Sigmoid colon (tissue), 7 donors: Measurements from ENCODE around the gene SERTAD2. TPM values are rescaled to one million over a fixed set of nuclear protein-coding genes. Genes with fewer than 3 reads are reported as not detected.

Experiments used
- DNase-seq: peaks from one replicate; pipeline ENCODE4 v3.0.0-alpha.2; 2019
- H3K27ac ChIP-seq, 4 donors: fragments of 200-600 bp; sonication (generic); one replicate each; pipeline ENCODE4 v1.5.1; 2016 to 2019; ENCODE audit warnings: mild to moderate bottlenecking in 1 of 4
- H3K27me3 ChIP-seq, 3 donors: fragments of 200-600 bp; sonication (generic); one replicate each; pipeline ENCODE4 v1.5.1; 2019; ENCODE audit warnings: mild to moderate bottlenecking in 1 of 3
- H3K36me3 ChIP-seq, 4 donors: fragments of 200-600 bp; sonication (generic); one replicate each; pipeline ENCODE4 v1.5.1; 2016 to 2019
- H3K4me1 ChIP-seq, 4 donors: fragments of 200-600 bp; sonication (generic); one replicate each; pipeline ENCODE4 v1.5.1; 2017 to 2019
- H3K4me3 ChIP-seq, 4 donors: fragments of 200-600 bp; sonication (generic); one replicate each; pipeline ENCODE4 v1.5.1; 2017 to 2019; ENCODE audit warnings: mild to moderate bottlenecking in 2 of 4, moderate library complexity in 1 of 4
- H3K9me3 ChIP-seq, 4 donors: fragments of 200-600 bp in 3 of 4; sonication (generic) in 3 of 4; one replicate each; pipeline versions ENCODE4 v1.5.1 to v1.6.1; 2013 to 2019
- EP300 ChIP-seq, 4 donors: sonication (generic); formaldehyde crosslinking; IDR thresholded peaks; one replicate each; pipeline ENCODE4 v1.6.1; 2017; ENCODE audit warnings: antibody characterized with exemption in 4 of 4
- POLR2A ChIP-seq, 2 donors: fragments of 450-650 bp; IDR thresholded peaks; one replicate each; pipeline ENCODE4 v1.6.1; 2016; ENCODE audit warnings: antibody characterized with exemption in 2 of 2, mild to moderate bottlenecking in 2 of 2, moderate library complexity in 2 of 2
- POLR2AphosphoS5 ChIP-seq, 4 donors: sonication (generic); formaldehyde crosslinking; IDR thresholded peaks; one replicate each; pipeline ENCODE4 v1.6.1; 2017; ENCODE audit warnings: antibody characterized with exemption in 4 of 4
- WGBS, 2 donors: extraction: QIAGEN DNeasy Blood & Tissue Kit; methylation state at CpG; one replicate each; pipeline ENCODE4 v1.1.7; 2013; 5-methylcytosine and 5-hydroxymethylcytosine counted together
- intact Hi-C: fragments of 100-400 bp; cut with DNase I; formaldehyde crosslinking; loops from one replicate; pipeline ENCODE4 v1.15.1; 2023
- polyA plus RNA-seq, 3 donors: library from polyadenylated mRNA; stranded (reverse); fragments of 200-250 nt; gene quantifications; one replicate each; pipeline ENCODE4 v1.2.3, GENCODE V29; 2013
- total RNA-seq, 4 donors: library from RNA; depleted of rRNA; stranded (reverse); fragments of >200 nt; gene quantifications; one replicate each; pipeline ENCODE4 v1.1.0, GENCODE V29; 2016
- TF ChIP-seq, protein P1 (sequence below), 4 experiments: fragments of 450-650 bp in 3 of 4; fragments of 200-600 bp in 1 of 4; IDR thresholded peaks; one replicate each; pipeline ENCODE4 v1.5.1; 2016 to 2019; ENCODE audit warnings: antibody characterized with exemption in 4 of 4, mild to moderate bottlenecking in 3 of 4, moderate library complexity in 2 of 4
- donor health status: healthy with polysubstance abuse.
- donor health status: Bipolar disorder and iron deficiency.
- donor health status: healthy.

Gene SERTAD2
- total and polyA plus RNA-seq, 7 donors, result 6.9 to 14.3 (median 9.1) TPM

GRCh38 chr2:64622443-64623241, 31.1 kb downstream of the SERTAD2 start:
- peaks cover 0 to 16% (median 12%) of the 10 kb centered on the region in 4 donors for H3K4me1 ChIP-seq
- H3K9me3 ChIP-seq, result no peaks in the 10 kb centered on the region
- no peaks in the 10 kb centered on the region for H3K36me3 ChIP-seq
- H3K27me3 ChIP-seq, result no peaks in the 10 kb centered on the region
- peak; percentile 59 for DNase-seq
- TF ChIP-seq EP300 (IDR thresholded peaks at IDR 0.05), result no peak
- TF ChIP-seq POLR2A (IDR thresholded peaks at IDR 0.05), result no peak
- TF ChIP-seq POLR2AphosphoS5 (IDR thresholded peaks at IDR 0.05), result no peak
- TF ChIP-seq, protein P1, sequence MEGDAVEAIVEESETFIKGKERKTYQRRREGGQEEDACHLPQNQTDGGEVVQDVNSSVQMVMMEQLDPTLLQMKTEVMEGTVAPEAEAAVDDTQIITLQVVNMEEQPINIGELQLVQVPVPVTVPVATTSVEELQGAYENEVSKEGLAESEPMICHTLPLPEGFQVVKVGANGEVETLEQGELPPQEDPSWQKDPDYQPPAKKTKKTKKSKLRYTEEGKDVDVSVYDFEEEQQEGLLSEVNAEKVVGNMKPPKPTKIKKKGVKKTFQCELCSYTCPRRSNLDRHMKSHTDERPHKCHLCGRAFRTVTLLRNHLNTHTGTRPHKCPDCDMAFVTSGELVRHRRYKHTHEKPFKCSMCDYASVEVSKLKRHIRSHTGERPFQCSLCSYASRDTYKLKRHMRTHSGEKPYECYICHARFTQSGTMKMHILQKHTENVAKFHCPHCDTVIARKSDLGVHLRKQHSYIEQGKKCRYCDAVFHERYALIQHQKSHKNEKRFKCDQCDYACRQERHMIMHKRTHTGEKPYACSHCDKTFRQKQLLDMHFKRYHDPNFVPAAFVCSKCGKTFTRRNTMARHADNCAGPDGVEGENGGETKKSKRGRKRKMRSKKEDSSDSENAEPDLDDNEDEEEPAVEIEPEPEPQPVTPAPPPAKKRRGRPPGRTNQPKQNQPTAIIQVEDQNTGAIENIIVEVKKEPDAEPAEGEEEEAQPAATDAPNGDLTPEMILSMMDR (IDR thresholded peaks at IDR 0.05), result peak in 1 of 4 experiments; percentile 13
- WGBS, 2 donors, result 89 to 93% methylated on average over 13 of the region's 13 CpGs
- H3K27ac ChIP-seq, result no peak overlapping the region
- intact Hi-C loops, result no loop called here
- no peak overlapping the region for H3K4me3 ChIP-seq

DNA sequence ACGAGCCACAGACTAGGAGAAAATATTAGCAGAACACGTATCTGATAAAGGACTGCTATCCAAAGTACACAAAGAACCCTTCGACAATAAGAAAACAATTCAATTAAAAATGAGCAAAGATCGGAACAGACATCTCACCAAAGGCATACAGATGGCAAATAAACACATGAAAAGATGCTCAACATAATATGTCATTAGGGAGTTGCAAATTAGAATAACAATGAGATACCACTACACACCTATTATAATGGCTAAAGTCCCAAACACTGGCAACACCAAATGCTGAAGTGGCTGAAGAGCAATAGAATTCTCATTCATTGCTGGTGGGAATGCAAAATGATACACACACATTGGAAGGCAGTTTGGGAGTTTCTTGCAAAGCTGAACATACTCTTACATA, 33.1 kb downstream of the SERTAD2 start:
- H3K9me3 ChIP-seq, result no peaks in the 10 kb centered on the region
- no peak overlapping the region for H3K27ac ChIP-seq
- intact Hi-C loops, result no loop called here
- no peak for DNase-seq
- no peaks in the 10 kb centered on the region for H3K27me3 ChIP-seq
- H3K4me1 ChIP-seq, result peaks cover 0 to 11% (median 5%) of the 10 kb centered on the region in 4 donors
- TF ChIP-seq POLR2AphosphoS5 (IDR thresholded peaks at IDR 0.05) (no peak), POLR2A (IDR thresholded peaks at IDR 0.05) (no peak), EP300 (IDR thresholded peaks at IDR 0.05) (no peak)
- TF ChIP-seq, protein P1 (IDR thresholded peaks at IDR 0.05), result no peak
- no peak overlapping the region for H3K4me3 ChIP-seq
- no peaks in the 10 kb centered on the region for H3K36me3 ChIP-seq
- 92 to 93% methylated on average over 4 of the region's 4 CpGs for WGBS, 2 donors

GRCh38 chr2:64617631-64618151, 36.0 kb downstream of the SERTAD2 start:
- peak; percentile 48 for DNase-seq
- Histone ChIP-seq H3K27ac (no peak overlapping the region), H3K9me3 (no peaks in the 10 kb centered on the region), H3K4me3 (no peak overlapping the region), H3K36me3 (no peaks in the 10 kb centered on the region), H3K27me3 (no peaks in the 10 kb centered on the region), H3K4me1 (peaks cover 0 to 11% (median 5%) of the 10 kb centered on the region in 4 donors)
- TF ChIP-seq, protein P1 (IDR thresholded peaks at IDR 0.05), result no peak
- TF ChIP-seq EP300 (IDR thresholded peaks at IDR 0.05), result no peak
- no peak for TF ChIP-seq POLR2AphosphoS5 (IDR thresholded peaks at IDR 0.05)
- TF ChIP-seq POLR2A (IDR thresholded peaks at IDR 0.05), result no peak
- intact Hi-C loops, result no loop called here
- 45 to 68% methylated on average over 6 of the region's 6 CpGs for WGBS, 2 donors

DNA sequence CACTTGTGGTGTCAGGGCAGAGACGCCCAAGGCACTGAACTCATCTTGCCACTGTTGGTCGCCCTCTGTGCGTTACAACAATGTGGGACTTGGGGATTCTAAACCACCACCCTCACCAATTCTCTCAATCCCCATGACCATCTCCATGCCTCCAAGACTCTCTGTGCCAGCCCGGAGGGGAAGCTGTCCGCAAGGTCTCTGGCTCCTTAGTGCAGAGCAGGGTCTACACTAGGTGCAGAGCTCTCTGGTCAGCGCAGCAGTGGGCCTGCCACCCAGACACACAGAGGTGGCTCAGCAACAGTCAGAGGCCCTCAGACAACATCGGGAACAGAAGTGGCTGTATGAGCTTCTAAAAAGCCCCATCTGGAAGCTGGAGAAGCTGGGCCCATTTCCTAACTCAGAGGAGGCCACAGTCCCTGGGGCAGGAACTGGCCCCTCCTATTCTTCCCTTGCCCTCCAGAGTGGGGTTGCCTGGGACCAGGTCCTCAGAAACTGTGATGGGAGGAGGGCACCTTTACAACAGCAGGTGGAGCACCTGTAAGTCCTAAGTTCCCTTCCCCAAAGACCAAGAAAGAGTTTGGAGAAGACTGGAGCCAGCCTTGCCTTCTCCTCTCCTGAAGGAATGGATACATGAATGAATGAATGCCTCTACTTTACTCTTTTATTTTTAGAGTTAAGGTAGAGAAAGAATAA, 37.7 kb downstream of the SERTAD2 start:
- H3K27me3 ChIP-seq, result no peaks in the 10 kb centered on the region
- TF ChIP-seq, protein P1 (IDR thresholded peaks at IDR 0.05), result no peak
- no peak for TF ChIP-seq POLR2AphosphoS5 (IDR thresholded peaks at IDR 0.05)
- no peak for TF ChIP-seq POLR2A (IDR thresholded peaks at IDR 0.05)
- TF ChIP-seq EP300 (IDR thresholded peaks at IDR 0.05), result no peak
- peaks cover 0 to 11% (median 5%) of the 10 kb centered on the region in 4 donors for H3K4me1 ChIP-seq
- no peak overlapping the region for H3K4me3 ChIP-seq
- peak; percentile 53 for DNase-seq
- no peaks in the 10 kb centered on the region for H3K9me3 ChIP-seq
- H3K27ac ChIP-seq, result no peak overlapping the region
- 97 to 98% methylated on average over 7 of the region's 7 CpGs for WGBS, 2 donors
- intact Hi-C loops, result no loop called here
- no peaks in the 10 kb centered on the region for H3K36me3 ChIP-seq
